SHP77 treated with DMSO at 0.1 percent for 48 hours (cell line): Measurements from ENCODE around the gene KDM2B.

ENCODE experiments used
- DNase-seq: peaks from one replicate; lab custom pipeline; 2025; lab: John Stamatoyannopoulos, UW

Gene KDM2B

DNA sequence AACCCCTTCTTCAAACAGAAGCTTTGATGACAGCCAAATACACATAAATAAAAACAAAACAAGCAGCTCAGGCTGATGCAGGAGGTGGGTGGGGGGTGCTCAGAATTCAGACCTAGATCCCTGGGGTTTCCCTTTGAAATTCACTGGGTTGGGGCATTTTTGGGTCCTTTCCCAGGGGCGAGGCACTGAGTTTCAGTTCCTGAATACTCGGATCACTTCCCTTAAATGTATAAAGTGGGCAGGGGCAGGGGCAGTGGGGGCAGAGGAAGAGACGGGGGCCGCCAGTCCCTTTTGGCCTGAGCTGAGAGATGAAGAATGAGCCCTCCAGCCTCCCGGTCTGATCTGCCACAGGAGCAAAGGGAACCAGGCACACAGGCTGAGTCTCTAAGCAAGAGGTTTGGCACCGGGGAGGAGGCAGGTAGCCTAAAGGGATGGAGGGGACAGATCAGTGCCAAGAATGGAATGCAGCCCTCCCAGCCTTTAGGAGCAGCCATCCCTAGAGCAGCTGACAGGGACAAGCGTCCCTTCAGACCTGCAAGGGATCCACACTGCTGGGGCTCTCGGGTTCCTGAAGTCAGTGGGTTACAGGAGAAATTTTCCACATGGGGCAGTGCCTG, 20.3 kb downstream of the KDM2B start:
- no peak for DNase-seq

DNA sequence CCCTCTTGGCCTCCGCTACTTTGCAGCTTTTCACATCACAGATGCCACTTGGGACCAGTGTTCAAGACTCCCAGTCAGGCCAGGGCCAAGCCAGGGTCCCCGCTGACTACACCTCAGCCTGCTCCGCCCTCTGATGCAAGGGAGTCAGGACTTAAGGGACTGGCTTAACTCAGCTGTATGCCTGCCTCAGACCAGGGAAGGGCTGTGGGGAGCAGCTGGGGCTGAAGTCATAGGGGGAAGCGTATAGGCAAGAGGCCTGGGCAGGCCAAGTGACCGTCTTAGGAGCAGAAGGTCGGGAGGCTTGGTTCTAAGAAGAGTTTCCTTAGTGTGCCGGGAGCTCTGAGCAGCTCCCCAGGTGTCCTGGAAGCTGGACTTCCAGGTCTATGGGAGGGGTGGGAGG, 21.9 kb downstream of the KDM2B start:
- no peak for DNase-seq

DNA sequence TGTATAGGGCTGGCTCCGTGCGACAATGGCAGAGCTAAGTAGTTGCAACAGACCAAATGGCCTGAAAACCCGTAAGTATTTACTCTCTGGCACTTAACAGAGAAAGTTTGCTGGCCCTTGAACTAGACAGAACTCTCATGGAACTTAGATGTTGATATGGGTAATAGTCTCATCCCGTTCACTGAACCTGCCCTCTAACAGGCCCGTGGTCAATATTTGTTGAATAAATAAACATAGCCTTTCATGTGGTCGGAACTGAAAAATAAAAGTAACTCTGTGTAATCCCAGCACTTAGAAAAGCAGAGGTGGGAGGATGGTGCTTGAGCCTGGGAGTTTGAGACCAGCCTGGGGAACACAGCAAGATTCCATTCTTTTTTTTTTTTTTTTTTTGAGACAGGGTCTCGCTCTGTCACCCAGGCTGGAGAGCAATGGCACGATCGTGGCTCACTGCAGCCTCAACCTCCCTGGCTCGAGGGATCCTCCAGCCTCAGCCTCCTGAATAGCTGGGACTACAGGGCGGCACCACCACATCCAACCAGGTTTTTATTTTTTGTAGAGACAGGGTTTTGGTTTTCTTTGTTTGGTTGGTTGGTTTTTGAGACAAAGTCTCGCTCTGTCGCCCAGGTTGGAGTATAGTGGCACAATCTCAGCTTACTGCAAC, 29.7 kb downstream of the KDM2B start:
- DNase-seq = no peak

DNA sequence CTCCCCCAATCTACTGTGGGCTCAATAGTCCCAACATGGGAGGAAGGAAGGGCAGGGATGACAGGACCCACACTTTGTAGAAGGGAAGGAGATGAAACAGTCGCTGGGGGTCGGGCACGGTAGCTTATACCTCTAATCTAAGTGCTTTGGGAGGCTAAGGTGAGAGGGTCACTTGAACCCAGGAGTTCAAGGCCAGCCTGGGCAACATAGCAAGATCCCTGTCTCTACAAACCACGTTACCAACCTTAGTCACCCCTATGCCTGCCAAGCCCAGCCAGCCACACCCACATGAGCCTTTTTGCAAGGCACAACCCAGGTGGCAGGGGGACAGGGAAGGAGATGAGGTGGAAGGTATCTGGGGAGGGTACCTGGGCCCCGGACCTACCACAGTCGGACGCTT, 31.7 kb downstream of the KDM2B start:
- no peak for DNase-seq

DNA sequence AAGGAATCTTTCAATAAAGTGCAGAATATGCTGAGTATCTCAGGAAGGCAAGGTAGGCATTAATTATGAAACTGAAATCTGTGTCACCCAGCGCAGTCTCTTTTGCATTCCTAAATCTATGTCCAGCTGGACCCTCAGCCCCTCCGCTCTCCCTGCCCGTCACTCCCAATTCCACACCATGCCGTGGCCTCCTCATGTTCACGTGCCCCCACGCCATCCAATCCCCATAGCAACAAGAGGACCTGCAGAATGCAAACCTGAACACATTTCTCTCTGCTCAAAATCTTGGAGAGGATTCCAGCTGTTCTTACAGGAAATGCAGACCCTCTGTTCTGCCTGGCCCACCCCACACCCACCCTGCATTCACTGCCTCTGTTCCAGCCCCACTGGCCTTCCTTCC, 35.3 kb downstream of the KDM2B start:
- no peak for DNase-seq

DNA sequence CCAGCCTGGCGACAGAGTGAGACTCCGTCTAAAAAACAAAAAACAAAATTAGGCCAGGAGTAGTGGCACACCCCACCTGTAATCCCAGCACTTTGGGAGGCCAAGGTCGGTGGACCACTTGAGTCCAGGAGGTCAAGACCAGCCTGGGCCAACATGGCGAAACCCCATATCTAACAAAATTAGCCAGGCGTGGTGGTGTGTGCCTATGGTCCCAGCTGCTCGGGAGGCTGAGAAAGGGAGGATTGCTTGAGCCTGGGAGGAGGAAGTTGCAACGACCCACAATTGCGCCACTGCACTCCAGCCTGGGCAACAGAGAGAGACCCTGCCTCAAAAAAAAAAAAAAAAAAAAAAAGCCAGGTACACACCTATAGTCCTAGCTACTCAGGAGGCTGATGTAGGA, 37.0 kb downstream of the KDM2B start:
- DNase-seq = no peak

DNA sequence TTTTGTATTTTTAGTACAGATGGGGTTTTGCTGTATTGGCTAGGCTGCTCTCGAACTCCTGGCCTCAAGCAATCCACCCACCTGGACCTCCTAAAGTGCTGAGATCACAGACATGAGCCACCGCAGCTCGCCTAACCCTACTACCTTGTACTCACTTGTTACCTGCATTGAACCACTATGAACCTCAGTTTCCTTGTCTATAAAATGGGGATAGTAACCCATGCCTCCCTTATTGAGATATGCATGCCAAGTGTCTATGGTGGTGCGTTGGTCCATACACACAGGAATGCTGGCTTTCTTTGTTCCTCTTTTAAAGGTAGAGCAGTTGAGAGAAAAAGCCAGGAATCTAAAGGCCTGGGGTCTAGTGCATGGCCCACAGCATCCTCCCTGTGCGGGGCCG, 40.9 kb downstream of the KDM2B start:
- no peak for DNase-seq

DNA sequence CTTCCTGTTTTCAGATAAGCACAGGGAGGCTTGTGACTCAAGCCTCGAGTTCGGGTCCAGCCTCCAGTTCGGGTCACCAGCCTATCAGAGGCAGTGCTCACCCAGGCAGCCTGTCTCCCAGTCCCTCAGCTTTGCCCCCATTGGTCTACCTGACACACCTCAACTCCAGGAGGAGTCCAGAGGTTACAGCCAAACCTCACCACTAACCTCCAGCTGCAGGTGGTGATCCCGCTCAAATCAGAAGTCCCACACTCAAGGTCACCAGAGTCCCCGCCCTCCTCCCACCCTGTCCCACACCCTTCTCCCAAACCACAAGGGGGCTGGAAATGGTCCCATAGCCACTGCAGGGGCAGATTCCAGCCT, 42.1 kb downstream of the KDM2B start:
- DNase-seq = no peak

DNA sequence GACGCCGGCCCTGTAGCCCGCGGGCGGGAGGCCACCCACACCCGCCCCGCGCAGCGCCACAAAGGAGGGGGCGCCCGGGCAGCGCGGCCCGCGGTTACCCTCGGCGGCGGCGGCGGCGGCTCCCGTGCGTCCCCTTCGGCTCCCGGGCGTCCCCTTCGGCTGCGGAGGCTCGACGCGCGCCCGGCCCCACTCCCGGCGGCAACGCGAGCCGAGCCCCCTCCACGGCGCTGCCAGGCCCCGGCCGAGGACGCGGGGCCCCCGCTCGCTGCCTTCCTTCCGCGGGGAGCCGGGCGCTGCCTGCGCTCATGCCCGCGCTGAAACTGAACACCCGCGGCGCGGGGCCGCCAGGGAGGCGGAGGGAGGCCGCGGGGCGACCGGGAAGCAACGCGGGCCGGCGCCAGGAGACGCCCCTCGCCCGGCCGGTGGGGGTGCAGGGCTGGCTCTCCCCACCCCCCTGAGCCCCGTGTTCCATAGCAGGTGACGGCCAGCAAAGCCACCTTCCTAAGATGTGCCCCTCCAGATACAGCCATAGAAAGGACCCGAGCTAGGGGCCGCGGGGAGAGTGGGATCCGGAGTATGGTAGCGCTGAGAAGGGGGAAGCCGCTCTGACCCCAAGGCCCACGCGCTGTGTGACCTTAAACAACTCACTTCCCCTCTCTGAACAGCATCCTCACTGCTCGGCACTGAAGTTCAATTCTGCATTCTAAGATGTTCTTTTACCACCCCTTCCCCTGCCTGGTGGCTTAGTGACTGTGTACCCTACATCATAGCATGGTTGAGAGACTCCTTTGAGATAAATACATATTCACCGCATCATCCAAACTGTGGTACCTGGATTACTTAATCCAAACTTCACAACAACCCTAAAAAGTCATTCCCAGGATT, 42.8 kb downstream of the KDM2B start:
- DNase-seq = no peak

DNA sequence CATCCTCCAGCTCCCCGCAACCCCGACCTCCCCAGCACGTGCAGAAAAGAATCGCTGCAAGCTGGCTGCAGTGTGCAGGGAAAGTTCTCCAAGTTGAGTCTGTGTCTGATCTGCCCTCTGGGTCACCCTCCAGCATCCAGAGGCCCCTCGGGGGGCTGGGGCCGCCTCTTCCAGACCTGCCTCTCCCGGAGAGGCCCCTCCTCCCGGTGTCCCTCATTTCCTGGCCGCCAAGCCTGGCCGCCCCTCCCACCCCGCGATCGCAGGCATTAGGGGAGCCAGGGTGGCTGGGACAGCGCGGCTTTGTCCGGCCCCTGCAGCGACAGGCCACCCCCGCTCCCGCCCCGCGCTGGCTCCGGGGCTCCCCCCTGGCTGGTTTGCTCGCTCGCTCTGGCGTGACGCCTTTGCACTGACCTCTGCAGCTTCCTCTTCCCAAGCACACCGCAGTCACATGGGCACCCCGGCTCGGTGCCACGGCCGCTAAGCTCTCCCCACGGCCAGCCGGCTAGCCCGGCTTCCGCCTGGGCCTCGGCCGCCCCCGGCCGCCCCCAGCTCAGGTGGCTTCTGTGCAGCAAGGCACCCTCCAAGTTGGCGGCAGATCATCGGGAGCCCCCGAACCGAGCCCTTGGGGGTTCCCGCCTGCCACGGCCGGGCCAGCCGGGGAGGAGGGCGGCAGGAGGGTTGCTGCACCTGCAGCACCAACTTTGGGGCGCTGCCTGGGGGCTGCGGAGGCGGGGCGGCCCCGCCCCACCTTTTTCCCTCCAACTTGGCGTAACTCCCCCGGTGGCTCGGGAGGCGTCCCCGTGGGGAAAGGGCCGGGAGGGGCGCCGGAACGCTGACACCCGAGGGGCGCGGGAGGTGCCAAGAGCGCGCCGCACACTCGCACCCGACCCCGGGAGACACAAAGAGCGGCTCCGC, 43.7 kb downstream of the KDM2B start:
- no peak for DNase-seq

DNA sequence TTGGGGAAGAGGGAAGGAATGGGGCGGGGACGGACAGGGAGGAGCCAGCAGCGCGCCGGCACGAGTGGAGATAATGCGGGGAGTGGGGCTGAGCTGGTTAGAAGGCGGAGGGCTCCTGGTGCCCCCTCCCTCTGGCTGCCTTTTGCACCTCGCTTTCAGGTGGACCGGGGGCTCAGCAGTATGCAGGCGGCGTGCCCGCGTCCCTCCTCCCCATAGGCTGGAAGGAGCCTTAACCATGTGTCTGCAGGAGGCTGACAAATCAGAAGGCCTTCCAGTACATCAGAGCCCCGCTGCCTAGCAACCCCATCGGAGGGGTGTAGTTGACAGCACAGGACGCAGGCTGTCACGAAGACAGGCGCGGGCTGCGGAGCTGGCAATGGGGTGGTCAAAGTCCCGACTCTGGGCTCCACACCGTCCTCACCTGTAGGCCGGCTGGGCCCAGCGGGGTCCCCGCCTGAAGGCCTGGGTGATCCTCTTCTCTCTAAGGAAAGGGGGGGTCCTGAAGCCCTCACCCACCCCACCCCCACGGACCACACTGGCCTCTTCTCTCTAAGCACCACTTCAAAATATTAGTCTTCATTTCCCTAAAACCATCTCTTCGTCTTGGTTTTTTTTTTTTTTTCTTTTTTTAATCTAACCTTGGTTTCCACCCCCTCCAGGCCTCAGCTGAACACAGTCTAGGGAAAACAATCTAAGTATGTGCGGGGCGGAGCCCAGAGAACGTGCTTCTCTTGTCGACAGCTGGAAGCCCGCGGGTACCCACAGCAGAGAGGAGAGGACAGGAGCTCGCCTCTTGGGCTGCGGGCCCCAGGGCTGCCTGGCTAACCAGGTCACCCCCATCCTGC, 44.5 kb downstream of the KDM2B start:
- no peak for DNase-seq

DNA sequence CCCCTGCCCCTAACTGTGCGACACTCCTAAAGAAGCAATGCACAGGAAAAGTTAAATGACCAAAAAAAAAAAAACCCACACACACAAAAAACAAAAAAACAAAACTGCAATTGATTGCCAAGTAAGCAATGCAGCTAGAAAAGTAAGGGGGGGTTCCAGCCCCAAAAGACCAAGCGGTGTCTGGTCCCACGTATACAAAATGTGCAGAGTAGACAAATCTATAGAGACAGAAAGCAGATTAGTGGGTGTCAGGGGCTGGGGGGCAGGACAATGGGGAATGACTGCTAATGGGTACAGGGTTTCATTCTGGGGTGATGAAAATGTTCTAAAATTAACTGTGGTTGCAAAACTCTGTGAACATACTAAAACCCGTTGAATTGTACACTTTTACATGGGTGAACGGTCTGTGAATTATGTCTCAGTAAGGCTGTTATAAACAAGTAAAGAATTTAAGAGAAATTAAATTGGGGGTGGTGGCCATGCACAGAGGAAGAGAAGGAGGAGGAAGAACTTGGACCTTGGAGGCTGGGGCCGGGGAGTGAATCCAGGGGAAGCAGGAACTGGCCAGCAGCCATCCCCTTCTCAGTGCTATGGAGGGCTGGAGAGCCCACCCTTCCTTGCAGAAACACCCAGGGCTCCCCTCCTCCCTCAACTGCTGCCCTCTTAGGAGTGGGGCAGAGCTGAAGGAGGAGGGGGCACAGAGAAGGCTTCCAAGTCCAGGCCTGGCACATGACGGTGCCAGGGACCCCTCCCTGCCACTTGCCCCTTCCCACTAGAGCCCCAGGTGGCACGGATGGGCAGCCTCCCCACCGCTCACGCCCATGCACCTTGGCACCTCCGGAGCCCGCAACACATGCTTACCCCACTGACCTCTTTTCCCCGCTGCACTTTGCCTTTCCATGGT, 45.4 kb downstream of the KDM2B start:
- no peak for DNase-seq

DNA sequence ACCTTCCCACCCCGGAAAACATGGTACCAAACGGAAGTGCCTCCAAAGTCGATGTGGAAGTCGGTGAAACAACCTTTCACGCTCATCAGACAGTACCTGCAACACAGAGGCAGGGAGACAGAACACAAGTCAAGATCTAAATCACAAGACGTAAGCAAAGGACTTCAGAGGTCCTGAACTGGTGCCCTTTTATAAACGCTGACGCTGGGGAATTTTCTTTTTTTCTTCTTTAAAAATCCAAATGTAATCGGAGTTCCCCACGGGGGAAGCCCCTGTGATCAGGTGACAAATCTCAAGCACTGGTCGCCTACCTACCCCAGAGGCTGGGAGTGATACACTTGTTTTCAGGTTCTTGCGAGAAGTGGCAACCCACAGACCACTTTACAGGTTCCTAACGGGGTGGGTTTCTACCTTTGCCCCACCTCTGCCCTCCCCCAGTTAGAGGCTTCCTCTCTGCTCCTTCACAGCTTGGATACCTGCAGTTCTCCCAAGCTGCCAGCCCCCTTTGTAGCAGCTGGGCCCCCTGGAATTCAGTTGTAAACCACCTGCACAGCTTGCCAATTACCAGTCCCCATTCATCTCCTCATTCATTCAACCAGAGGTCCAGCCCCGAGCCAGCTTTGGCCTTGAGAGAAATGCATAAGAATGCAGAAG, 46.2 kb downstream of the KDM2B start:
- DNase-seq = no peak

DNA sequence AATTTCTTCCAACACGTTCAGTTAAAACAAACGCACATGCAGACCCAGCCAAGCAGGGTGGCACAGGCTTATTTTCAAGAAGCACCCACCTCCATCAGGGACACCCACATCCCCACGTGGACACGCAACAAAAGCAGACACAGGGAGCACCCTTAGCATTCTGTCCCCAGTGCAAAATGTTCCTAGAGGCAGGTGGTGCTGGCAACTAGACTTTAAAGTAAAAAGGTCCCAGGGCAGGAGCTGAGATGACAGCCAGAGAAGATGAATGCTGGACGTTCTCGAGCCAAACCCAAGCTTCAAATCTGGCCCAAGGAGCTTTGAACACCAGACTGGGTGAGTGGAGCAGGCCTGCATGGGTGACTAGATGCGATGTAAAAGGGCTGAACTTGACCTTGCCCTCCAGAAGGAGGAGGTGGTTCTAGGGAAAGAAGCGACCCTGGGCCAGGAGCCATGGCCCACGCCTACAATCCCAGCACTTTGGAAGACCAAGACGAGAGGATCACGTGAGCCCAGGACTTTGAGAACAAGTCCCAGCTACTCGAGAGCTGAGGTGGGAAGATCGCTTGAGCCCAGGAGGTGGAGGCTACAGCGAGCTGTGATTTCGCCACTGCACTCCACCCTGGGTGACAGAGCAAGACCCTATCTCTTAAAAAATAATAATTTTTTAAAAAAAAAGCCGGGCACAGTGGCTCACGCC, 47.3 kb downstream of the KDM2B start:
- no peak for DNase-seq

DNA sequence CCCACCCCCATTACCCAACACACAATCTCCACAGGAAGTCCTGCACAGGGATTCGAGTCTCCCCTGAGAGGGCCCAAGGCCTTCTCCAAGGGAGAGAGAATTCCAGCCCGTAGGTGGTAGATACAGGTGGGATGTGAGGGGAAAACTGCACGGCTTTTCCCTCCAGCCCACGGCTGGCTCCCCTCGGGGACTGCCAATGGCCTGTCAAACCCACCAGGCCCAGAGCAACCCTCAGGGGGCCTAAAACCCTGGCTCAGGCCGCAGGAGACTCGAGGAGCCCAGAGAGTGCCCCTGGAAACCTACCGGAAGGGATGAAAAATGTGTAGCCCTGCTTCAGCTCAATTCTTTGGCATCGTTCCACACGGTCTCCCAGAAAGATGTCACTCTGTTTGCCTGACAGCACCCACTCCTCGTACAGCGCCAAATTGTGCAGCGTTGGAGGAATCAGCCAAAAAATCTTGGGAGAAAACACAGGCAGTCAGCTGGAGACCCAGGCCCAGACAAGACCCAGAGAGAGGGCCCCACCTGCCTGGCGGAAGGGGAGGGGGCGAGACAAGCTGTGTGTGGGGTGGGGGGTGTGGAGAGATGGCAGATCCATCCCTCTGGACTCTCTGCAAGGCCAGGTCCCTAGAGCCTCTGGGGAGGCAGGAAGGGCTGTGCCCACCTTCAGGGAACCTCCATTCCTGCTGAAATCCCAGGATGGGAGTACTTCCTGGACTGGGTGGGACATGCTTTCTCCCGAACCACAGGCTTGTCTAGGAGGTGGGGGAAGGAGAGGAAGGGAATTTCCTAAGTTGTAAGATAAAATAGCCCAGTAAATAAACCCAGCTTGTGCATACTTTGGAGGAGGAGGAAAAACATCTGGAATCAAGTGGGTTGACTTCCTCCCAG, 48.1 kb downstream of the KDM2B start:
- no peak for DNase-seq

DNA sequence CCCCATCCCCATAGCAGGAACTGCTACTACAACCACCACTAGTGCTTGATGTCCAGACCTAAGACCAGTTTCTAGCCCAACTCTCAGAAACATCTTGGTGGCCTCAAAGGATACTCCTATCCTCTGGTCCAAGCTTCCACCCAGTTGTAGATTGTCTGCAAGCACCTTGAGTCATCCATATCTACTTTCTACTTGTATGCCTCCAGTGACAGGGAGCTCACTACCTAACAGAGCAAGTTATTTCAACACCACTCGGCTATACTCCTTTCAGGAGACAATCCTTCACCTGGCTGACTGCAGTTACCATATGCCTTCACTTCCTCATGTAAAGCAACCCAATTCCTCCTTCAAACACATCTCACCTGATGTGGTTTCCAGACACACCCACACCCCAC, 49.5 kb downstream of the KDM2B start:
- no peak for DNase-seq

DNA sequence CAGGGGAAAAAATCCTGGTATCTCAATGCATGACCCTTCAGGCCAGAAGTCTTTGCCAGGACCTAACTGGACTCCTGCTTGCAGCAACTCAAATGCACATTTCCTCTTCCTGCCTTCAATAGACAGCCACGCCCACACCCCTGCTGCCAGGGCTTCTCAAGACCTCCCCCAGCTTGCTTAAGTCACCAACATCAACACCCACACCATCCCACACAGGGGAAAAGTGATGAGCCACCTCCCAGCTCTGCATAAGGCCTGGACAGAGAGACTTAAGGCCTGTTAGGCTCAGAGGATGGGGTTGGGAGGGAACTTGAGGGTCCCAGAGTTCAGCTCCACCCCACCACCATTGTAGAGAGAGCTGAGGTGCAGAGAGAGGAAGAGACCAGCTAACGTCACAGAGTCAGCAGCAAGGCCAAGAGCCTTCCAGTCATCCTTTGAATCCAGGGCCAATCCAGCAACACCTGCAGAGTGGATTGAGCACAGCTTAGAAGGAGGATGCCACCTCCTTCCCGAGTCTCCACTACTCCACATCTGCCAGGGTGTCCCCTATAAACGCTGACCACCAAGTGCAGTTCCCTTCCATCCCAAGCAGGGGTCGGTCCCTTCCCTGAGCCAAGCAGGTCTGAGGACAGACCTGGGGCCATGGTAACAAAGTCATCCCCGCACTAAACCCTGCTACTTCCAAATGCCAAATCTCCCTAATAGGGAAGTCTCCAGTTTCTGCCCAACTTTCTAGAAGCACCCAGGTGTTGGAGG, 50.0 kb downstream of the KDM2B start:
- DNase-seq = no peak
